Endodermal cell (in vitro differentiated cells): Measurements from ENCODE around the gene ERP44. TPM values are rescaled to one million over a fixed set of nuclear protein-coding genes. Genes with fewer than 3 reads are reported as not detected.

Experiments
- DNase-seq: peaks from one replicate; pipeline ENCODE4 v3.0.0-alpha.2; 2017
- H3K27ac ChIP-seq: 2 replicates; pipeline ENCODE4 v1.5.1; 2013; ENCODE audit warnings: mild to moderate bottlenecking, low read depth, low read length, moderate library complexity
- H3K27me3 ChIP-seq: 2 replicates; pipeline ENCODE4 v1.6.1; 2013; ENCODE audit warnings: mild to moderate bottlenecking, low read length, moderate library complexity; ENCODE audit not compliant: insufficient read depth, control insufficient read depth, poor library complexity, severe bottlenecking
- H3K36me3 ChIP-seq: 2 replicates; pipeline ENCODE4 v1.7.0; 2013; ENCODE audit warnings: mild to moderate bottlenecking, low read length, moderate library complexity; ENCODE audit not compliant: control insufficient read depth, insufficient read depth
- H3K4me1 ChIP-seq: one replicate; pipeline ENCODE4 v1.7.0; 2013; ENCODE audit warnings: low read length; ENCODE audit not compliant: control insufficient read depth, insufficient read depth
- H3K4me3 ChIP-seq: 2 replicates; pipeline ENCODE4 v1.5.1; 2013; ENCODE audit warnings: mild to moderate bottlenecking, low read length, moderate library complexity
- H3K9ac ChIP-seq: 2 replicates; pipeline ENCODE4 v1.6.1; 2013; ENCODE audit warnings: mild to moderate bottlenecking, low read length, moderate library complexity; ENCODE audit not compliant: poor library complexity, severe bottlenecking; ENCODE audit errors: extremely low read depth
- H3K9me3 ChIP-seq: 2 replicates; pipeline ENCODE4 v1.6.1; 2013; ENCODE audit warnings: mild to moderate bottlenecking, low read length, moderate library complexity; ENCODE audit not compliant: control insufficient read depth
- H3K27ac Mint-ChIP-seq: 2 replicates; pipeline ENCODE4 v1.8.0; 2020; ENCODE audit warnings: mixed read lengths
- H3K27me3 Mint-ChIP-seq: 2 replicates; pipeline ENCODE4 v1.8.0; 2021; ENCODE audit warnings: mild to moderate bottlenecking, mixed read lengths; ENCODE audit not compliant: insufficient read depth
- H3K36me3 Mint-ChIP-seq: 2 replicates; pipeline ENCODE4 v1.8.0; 2020; ENCODE audit warnings: low read depth, mixed read lengths
- H3K4me1 Mint-ChIP-seq: 2 replicates; pipeline ENCODE4 v1.8.0; 2020; ENCODE audit warnings: mixed read lengths
- H3K4me3 Mint-ChIP-seq: 2 replicates; pipeline ENCODE4 v1.8.0; 2020; ENCODE audit warnings: mild to moderate bottlenecking, moderate library complexity, mixed read lengths
- H3K9me3 Mint-ChIP-seq: 2 replicates; pipeline ENCODE4 v1.8.0; 2020; ENCODE audit warnings: mild to moderate bottlenecking, mixed read lengths
- WGBS, 2 experiments: methylation state at CpG; one replicate each; pipeline versions ENCODE4 v1.1.5 to v1.1.7; 2013; ENCODE audit warnings: missing lambda C conversion rate in 2 of 2, mixed read lengths in 1 of 2; ENCODE audit not compliant: insufficient coverage in 1 of 2, insufficient read length in 1 of 2; 5-methylcytosine and 5-hydroxymethylcytosine counted together
- total RNA-seq, 2 donors: library from RNA; stranded (reverse); fragmentation: NEBNext Ultra II Directional in 1 of 2; extraction: Animal tissue kit (Norgen Biotek cat#: 25700) in 1 of 2; gene quantifications; 2 replicates in 1 of 2; 3 replicates in 1 of 2; pipeline ENCODE4 v1.2.1, GENCODE V29; 2021
- TF ChIP-seq, protein P1 (sequence below): fragments of 200-600 bp; sonication (generic); conservative IDR thresholded peaks from 2 replicates; pipeline ENCODE4 v1.5.0; 2021; ENCODE audit warnings: antibody characterized with exemption, mild to moderate bottlenecking

ERP44 gene
- total RNA-seq, 2 donors from 2014 or later = 22.4 to 23.4 TPM

DNA sequence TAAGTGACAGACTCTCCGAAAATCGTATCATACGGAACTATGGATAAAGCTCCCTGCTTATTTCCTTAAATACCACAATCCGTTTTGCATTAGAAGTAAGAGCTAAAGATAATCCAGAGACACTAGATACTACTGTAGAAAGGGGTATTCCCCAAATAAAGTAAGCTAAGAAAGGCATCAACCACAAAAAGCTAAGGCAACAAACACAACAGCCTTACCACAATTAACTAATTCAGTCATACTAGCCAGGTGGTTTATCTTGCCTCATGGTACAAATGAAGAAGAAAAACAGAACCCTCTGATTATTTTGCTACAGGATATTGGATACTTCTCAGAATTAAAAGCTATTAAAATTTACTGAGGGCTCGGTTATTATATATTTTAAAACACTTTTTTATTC lies 14.1 kb downstream of the ERP44 start:
- Mint-ChIP-seq H3K36me3 (no peaks in the 10 kb centered on the region), H3K27me3 (no peaks in the 10 kb centered on the region), H3K4me1 (peaks cover 26% of the 10 kb centered on the region), H3K27ac (no peak overlapping the region), H3K4me3 (no peak overlapping the region), H3K9me3 (no peaks in the 10 kb centered on the region)
- H3K27ac ChIP-seq = no peak overlapping the region
- TF ChIP-seq, protein P1, sequence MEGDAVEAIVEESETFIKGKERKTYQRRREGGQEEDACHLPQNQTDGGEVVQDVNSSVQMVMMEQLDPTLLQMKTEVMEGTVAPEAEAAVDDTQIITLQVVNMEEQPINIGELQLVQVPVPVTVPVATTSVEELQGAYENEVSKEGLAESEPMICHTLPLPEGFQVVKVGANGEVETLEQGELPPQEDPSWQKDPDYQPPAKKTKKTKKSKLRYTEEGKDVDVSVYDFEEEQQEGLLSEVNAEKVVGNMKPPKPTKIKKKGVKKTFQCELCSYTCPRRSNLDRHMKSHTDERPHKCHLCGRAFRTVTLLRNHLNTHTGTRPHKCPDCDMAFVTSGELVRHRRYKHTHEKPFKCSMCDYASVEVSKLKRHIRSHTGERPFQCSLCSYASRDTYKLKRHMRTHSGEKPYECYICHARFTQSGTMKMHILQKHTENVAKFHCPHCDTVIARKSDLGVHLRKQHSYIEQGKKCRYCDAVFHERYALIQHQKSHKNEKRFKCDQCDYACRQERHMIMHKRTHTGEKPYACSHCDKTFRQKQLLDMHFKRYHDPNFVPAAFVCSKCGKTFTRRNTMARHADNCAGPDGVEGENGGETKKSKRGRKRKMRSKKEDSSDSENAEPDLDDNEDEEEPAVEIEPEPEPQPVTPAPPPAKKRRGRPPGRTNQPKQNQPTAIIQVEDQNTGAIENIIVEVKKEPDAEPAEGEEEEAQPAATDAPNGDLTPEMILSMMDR = no peak
- no peaks in the 10 kb centered on the region for H3K36me3 ChIP-seq
- no peaks in the 10 kb centered on the region for H3K27me3 ChIP-seq
- DNase-seq = no peak
- no peaks in the 10 kb centered on the region for H3K4me1 ChIP-seq
- 95 to 100% methylated on average over 1 to 4 of the region's 5 CpGs for WGBS, 2 experiments
- no peaks in the 10 kb centered on the region for H3K9me3 ChIP-seq
- H3K4me3 ChIP-seq = no peak overlapping the region
- H3K9ac ChIP-seq = no peak overlapping the region

DNA sequence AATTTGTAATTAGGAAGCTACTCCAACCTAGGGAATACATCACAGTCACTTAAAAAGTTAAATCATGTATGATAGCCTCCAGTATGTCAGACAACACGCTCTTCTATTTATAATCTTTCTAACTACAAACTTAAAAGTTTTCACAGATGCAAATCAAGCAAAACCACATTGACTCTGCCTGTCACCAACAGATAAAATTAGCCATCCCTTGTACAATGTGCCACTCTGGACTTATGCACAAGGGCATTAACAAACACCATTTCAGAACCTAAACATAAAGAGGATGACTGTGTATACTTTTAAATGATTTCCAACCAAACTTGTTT lies 14.7 kb downstream of the ERP44 start:
- no peaks in the 10 kb centered on the region for H3K9me3 Mint-ChIP-seq
- H3K4me3 Mint-ChIP-seq = no peak overlapping the region
- no peaks in the 10 kb centered on the region for H3K36me3 Mint-ChIP-seq
- H3K4me3 ChIP-seq = no peak overlapping the region
- peaks cover 26% of the 10 kb centered on the region for H3K4me1 Mint-ChIP-seq
- H3K4me1 ChIP-seq = no peaks in the 10 kb centered on the region
- no peaks in the 10 kb centered on the region for H3K27me3 ChIP-seq
- 88 to 100% methylated on average over 1 of the region's 1 CpG for WGBS, 2 experiments
- DNase-seq = no peak
- H3K36me3 ChIP-seq = no peaks in the 10 kb centered on the region
- TF ChIP-seq, protein P1 = no peak
- H3K27me3 Mint-ChIP-seq = no peaks in the 10 kb centered on the region
- H3K9me3 ChIP-seq = no peaks in the 10 kb centered on the region
- H3K27ac Mint-ChIP-seq = no peak overlapping the region
- H3K27ac ChIP-seq = no peak overlapping the region
- no peak overlapping the region for H3K9ac ChIP-seq

DNA sequence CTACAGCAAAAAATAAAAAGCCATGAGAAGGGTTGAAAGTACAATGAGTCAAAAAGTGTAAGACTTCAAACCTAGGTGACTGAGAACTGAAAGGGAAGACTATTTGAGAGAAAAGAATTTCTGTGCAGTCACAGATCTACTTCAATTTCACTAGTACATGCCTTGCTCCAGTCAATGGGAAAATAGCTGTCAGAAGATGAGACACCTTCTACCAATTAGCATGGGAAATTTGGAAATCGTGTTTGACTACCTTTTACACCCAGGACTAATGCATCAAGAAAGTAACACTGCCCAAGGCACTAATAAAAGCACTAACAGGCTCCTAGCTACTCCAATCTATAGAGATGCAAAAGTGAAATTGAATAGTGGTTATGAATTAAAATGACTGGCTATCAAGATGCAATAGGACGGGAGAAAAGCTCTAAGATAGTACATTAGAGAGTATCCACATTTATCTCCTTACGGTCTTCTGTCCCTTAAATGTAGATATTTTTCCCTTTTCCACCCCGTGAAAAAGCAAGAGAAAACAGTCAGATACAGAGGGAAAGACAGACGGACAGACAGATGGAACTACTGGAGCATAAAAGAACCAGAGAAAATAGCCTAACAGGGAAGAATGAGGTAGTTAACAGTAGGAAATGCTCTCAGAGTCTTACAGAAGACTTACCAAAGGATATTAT lies 15.2 kb downstream of the ERP44 start:
- Mint-ChIP-seq H3K27me3 (no peaks in the 10 kb centered on the region), H3K36me3 (no peaks in the 10 kb centered on the region), H3K9me3 (no peaks in the 10 kb centered on the region), H3K4me1 (peaks cover 26% of the 10 kb centered on the region), H3K27ac (no peak overlapping the region), H3K4me3 (no peak overlapping the region)
- 83 to 85% methylated on average over 2 to 5 of the region's 5 CpGs for WGBS, 2 experiments
- Histone ChIP-seq H3K9me3 (no peaks in the 10 kb centered on the region), H3K4me1 (no peaks in the 10 kb centered on the region), H3K9ac (no peak overlapping the region), H3K36me3 (no peaks in the 10 kb centered on the region), H3K4me3 (no peak overlapping the region), H3K27ac (no peak overlapping the region), H3K27me3 (no peaks in the 10 kb centered on the region)
- DNase-seq = no peak
- TF ChIP-seq, protein P1 = no peak
